ENCODE results near the gene NR2E1.

DNA sequence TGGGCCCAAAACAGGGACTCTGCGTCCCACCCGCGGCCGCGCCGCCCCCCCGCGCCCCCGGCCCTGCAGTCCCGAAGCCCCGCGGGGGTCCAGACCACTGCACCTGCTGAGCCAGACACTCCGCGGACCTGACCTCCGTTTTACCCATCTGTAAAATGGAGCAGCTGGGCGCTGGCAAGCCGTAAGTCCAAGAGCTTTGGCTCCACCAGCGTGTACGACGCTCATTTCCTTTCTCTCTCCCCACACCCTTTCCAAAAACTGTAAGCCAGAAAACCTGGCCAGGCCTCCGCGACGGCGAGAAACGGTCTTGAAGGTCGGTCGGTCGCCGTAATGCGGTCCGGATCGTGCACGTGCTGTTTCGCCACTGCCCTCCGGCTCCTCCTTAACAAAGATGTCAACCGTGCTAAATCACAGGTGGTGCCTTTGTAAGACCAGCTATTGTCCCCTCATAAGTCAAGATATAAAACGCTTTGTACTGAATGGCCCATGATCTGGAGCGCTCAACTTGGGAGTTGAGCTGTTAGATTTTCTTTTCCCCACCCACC lies 7.8 kb upstream of the NR2E1 start:
- TF ChIP-seq, protein P1, sequence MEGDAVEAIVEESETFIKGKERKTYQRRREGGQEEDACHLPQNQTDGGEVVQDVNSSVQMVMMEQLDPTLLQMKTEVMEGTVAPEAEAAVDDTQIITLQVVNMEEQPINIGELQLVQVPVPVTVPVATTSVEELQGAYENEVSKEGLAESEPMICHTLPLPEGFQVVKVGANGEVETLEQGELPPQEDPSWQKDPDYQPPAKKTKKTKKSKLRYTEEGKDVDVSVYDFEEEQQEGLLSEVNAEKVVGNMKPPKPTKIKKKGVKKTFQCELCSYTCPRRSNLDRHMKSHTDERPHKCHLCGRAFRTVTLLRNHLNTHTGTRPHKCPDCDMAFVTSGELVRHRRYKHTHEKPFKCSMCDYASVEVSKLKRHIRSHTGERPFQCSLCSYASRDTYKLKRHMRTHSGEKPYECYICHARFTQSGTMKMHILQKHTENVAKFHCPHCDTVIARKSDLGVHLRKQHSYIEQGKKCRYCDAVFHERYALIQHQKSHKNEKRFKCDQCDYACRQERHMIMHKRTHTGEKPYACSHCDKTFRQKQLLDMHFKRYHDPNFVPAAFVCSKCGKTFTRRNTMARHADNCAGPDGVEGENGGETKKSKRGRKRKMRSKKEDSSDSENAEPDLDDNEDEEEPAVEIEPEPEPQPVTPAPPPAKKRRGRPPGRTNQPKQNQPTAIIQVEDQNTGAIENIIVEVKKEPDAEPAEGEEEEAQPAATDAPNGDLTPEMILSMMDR (tag by site-specific recombination; IDR thresholded peaks at IDR 0.05): no peak
- TF ChIP-seq, protein P2, sequence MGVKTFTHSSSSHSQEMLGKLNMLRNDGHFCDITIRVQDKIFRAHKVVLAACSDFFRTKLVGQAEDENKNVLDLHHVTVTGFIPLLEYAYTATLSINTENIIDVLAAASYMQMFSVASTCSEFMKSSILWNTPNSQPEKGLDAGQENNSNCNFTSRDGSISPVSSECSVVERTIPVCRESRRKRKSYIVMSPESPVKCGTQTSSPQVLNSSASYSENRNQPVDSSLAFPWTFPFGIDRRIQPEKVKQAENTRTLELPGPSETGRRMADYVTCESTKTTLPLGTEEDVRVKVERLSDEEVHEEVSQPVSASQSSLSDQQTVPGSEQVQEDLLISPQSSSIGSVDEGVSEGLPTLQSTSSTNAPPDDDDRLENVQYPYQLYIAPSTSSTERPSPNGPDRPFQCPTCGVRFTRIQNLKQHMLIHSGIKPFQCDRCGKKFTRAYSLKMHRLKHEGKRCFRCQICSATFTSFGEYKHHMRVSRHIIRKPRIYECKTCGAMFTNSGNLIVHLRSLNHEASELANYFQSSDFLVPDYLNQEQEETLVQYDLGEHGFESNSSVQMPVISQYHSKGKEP (tag by site-specific recombination; IDR thresholded peaks at IDR 0.05): no peak
- no peak for TF ChIP-seq ZFHX2 (tag by site-specific recombination; conservative IDR thresholded peaks at IDR 0.05)
- TF ChIP-seq ZNF157 (tag by site-specific recombination; IDR thresholded peaks at IDR 0.05): no peak
- TF ChIP-seq, protein P3, sequence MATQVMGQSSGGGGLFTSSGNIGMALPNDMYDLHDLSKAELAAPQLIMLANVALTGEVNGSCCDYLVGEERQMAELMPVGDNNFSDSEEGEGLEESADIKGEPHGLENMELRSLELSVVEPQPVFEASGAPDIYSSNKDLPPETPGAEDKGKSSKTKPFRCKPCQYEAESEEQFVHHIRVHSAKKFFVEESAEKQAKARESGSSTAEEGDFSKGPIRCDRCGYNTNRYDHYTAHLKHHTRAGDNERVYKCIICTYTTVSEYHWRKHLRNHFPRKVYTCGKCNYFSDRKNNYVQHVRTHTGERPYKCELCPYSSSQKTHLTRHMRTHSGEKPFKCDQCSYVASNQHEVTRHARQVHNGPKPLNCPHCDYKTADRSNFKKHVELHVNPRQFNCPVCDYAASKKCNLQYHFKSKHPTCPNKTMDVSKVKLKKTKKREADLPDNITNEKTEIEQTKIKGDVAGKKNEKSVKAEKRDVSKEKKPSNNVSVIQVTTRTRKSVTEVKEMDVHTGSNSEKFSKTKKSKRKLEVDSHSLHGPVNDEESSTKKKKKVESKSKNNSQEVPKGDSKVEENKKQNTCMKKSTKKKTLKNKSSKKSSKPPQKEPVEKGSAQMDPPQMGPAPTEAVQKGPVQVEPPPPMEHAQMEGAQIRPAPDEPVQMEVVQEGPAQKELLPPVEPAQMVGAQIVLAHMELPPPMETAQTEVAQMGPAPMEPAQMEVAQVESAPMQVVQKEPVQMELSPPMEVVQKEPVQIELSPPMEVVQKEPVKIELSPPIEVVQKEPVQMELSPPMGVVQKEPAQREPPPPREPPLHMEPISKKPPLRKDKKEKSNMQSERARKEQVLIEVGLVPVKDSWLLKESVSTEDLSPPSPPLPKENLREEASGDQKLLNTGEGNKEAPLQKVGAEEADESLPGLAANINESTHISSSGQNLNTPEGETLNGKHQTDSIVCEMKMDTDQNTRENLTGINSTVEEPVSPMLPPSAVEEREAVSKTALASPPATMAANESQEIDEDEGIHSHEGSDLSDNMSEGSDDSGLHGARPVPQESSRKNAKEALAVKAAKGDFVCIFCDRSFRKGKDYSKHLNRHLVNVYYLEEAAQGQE (tag by site-specific recombination; IDR thresholded peaks at IDR 0.05): no peak
- no peak for TF ChIP-seq ZNF146 (tag by site-specific recombination; IDR thresholded peaks at IDR 0.05)
- TF ChIP-seq, protein P4, sequence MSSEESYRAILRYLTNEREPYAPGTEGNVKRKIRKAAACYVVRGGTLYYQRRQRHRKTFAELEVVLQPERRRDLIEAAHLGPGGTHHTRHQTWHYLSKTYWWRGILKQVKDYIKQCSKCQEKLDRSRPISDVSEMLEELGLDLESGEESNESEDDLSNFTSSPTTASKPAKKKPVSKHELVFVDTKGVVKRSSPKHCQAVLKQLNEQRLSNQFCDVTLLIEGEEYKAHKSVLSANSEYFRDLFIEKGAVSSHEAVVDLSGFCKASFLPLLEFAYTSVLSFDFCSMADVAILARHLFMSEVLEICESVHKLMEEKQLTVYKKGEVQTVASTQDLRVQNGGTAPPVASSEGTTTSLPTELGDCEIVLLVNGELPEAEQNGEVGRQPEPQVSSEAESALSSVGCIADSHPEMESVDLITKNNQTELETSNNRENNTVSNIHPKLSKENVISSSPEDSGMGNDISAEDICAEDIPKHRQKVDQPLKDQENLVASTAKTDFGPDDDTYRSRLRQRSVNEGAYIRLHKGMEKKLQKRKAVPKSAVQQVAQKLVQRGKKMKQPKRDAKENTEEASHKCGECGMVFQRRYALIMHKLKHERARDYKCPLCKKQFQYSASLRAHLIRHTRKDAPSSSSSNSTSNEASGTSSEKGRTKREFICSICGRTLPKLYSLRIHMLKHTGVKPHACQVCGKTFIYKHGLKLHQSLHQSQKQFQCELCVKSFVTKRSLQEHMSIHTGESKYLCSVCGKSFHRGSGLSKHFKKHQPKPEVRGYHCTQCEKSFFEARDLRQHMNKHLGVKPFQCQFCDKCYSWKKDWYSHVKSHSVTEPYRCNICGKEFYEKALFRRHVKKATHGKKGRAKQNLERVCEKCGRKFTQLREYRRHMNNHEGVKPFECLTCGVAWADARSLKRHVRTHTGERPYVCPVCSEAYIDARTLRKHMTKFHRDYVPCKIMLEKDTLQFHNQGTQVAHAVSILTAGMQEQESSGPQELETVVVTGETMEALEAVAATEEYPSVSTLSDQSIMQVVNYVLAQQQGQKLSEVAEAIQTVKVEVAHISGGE (tag by site-specific recombination; conservative IDR thresholded peaks at IDR 0.05; ENCODE audit: low read depth): no peak
- TF ChIP-seq, protein P5, sequence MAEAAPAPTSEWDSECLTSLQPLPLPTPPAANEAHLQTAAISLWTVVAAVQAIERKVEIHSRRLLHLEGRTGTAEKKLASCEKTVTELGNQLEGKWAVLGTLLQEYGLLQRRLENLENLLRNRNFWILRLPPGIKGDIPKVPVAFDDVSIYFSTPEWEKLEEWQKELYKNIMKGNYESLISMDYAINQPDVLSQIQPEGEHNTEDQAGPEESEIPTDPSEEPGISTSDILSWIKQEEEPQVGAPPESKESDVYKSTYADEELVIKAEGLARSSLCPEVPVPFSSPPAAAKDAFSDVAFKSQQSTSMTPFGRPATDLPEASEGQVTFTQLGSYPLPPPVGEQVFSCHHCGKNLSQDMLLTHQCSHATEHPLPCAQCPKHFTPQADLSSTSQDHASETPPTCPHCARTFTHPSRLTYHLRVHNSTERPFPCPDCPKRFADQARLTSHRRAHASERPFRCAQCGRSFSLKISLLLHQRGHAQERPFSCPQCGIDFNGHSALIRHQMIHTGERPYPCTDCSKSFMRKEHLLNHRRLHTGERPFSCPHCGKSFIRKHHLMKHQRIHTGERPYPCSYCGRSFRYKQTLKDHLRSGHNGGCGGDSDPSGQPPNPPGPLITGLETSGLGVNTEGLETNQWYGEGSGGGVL (tag by site-specific recombination; IDR thresholded peaks at IDR 0.05): no peak
- TF ChIP-seq BCL11A (tag by site-specific recombination; IDR thresholded peaks at IDR 0.05; ENCODE audit: low read depth): no peak
- TF ChIP-seq MZF1 (tag by site-specific recombination; IDR thresholded peaks at IDR 0.05; ENCODE audit: borderline replicate concordance): no peak
- TF ChIP-seq ZNF202 (tag by site-specific recombination; IDR thresholded peaks at IDR 0.05; ENCODE audit: borderline replicate concordance): no peak
- TF ChIP-seq ZNF184 (tag by site-specific recombination; IDR thresholded peaks at IDR 0.05): no peak
- TF ChIP-seq ZNF138 (tag by site-specific recombination; IDR thresholded peaks at IDR 0.05; ENCODE audit: borderline replicate concordance): no peak
- no peak for TF ChIP-seq ZNF132 (tag by site-specific recombination; IDR thresholded peaks at IDR 0.05; ENCODE audit: borderline replicate concordance)

Measured in HEK293 (cell line).